Measurements from ENCODE around the gene SKIL. TPM values are rescaled to one million over a fixed set of nuclear protein-coding genes. Genes with fewer than 3 reads are reported as not detected.

SKIL gene, protein sequence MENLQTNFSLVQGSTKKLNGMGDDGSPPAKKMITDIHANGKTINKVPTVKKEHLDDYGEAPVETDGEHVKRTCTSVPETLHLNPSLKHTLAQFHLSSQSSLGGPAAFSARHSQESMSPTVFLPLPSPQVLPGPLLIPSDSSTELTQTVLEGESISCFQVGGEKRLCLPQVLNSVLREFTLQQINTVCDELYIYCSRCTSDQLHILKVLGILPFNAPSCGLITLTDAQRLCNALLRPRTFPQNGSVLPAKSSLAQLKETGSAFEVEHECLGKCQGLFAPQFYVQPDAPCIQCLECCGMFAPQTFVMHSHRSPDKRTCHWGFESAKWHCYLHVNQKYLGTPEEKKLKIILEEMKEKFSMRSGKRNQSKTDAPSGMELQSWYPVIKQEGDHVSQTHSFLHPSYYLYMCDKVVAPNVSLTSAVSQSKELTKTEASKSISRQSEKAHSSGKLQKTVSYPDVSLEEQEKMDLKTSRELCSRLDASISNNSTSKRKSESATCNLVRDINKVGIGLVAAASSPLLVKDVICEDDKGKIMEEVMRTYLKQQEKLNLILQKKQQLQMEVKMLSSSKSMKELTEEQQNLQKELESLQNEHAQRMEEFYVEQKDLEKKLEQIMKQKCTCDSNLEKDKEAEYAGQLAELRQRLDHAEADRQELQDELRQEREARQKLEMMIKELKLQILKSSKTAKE
- total RNA-seq: 74.4 and 83.0 TPM in 2 replicates
- long read RNA-seq, full-length matches to known transcripts: 20 of 69 reads
- long read RNA-seq, partial matches to known transcripts: 40 of 69 reads
- long read RNA-seq, other reads (novel, unspliced or antisense): 9 of 69 reads

DNA sequence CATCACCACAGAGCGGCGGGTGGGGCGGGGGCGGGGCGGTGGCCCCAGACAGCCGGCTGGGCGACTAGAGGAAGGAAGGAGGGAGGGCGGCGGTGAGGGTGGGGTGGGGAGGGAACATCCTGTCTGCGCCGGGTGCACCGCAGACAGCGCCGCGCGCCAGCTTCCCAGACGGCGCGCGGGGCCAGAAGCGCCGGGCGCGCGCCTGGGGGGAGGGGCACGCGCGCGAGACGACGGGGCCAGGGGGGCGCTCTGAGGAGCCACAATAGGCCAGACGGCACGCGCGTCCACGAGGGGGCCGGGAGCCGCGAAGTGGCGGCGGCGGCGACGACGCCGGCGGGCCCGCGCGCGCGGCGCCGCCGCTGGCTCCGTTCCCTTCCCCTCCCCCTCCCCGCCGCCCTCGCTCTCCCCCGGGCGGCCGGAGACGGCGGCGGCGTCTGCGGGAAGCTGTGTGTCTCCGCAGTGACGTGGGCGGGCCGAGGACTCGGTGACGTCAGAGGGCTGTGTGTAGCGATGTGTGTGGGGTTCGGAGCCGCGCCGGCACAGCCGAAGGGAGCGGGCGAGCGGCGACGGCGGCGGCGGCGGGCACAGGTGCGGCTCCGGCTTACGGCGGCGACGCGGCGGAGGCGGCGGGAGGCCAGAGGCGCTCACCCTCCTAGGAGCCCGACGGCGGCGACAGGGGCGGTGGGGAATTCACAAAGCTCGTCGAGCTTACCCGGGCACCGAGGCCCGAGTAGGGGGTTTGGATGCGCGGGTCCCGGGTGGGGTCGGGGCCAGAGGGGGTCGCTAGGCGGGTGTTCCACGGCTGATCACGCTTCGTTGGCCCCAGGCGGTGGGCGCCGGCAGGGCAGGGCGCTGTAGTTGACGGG, at the start of gene SKIL:
SKIL (plus strand) TSS at position 540 of the 866 bp plus-strand sequence. CDS start 2,617 bp downstream, outside the sequence.
- no peak for TF ChIP-seq CTCF (IDR thresholded peaks at IDR 0.05)
- H3K36me3 Mint-ChIP-seq (ENCODE audit: unreplicated experiment): peaks cover 19% of the 10 kb centered on the region
- H3K27ac Mint-ChIP-seq (ENCODE audit: unreplicated experiment): peak within 1 kb of the TSS; percentile 96
- H3K27me3 Mint-ChIP-seq (ENCODE audit: unreplicated experiment): no peaks in the 10 kb centered on the region
- DNase-seq (ENCODE audit: extremely low spot score, unreplicated experiment): peak; percentile 98
- H3K4me1 Mint-ChIP-seq (ENCODE audit: unreplicated experiment): peaks cover 63% of the 10 kb centered on the region
- H3K9me3 Mint-ChIP-seq (ENCODE audit: unreplicated experiment): no peaks in the 10 kb centered on the region
- peak within 1 kb of the TSS; percentile 94 for H3K4me3 Mint-ChIP-seq (ENCODE audit: unreplicated experiment)

DNA sequence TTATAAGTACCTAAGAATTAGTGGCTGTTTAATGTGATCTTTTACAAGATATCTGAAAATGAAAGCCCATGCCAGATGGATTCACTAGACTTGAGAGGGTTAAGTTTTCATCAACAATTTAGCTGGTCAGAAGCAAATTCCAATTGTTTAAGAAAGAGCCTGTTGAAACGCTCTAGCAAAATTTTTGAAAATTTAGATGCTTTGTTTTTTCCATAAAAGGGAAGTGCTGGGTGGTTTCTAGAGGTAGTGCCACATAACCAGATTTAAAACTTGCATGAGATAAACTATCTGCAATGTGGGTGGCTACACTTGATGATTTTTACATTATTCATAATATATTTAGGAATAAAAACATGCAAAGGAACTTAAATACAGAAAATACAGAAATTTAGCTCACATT, 48.5 kb upstream of the SKIL start:
- H3K4me1 Mint-ChIP-seq (ENCODE audit: unreplicated experiment): peaks cover 4% of the 10 kb centered on the region
- DNase-seq (ENCODE audit: extremely low spot score, unreplicated experiment): no peak
- H3K36me3 Mint-ChIP-seq (ENCODE audit: unreplicated experiment): peaks cover 5% of the 10 kb centered on the region
- H3K27ac Mint-ChIP-seq (ENCODE audit: unreplicated experiment): no peak overlapping the region
- no peak for TF ChIP-seq CTCF (IDR thresholded peaks at IDR 0.05)
- no peaks in the 10 kb centered on the region for H3K27me3 Mint-ChIP-seq (ENCODE audit: unreplicated experiment)
- no peak overlapping the region for H3K4me3 Mint-ChIP-seq (ENCODE audit: unreplicated experiment)
- H3K9me3 Mint-ChIP-seq (ENCODE audit: unreplicated experiment): no peaks in the 10 kb centered on the region

- TF ChIP-seq CTCF (IDR thresholded peaks at IDR 0.05): no peak
- Mint-ChIP-seq H3K4me3 (ENCODE audit: unreplicated experiment) (no peak overlapping the region), H3K9me3 (ENCODE audit: unreplicated experiment) (no peaks in the 10 kb centered on the region), H3K27me3 (ENCODE audit: unreplicated experiment) (no peaks in the 10 kb centered on the region), H3K36me3 (ENCODE audit: unreplicated experiment) (no peaks in the 10 kb centered on the region), H3K4me1 (ENCODE audit: unreplicated experiment) (peaks cover 18% of the 10 kb centered on the region), H3K27ac (ENCODE audit: unreplicated experiment) (no peak overlapping the region)
- no peak for DNase-seq (ENCODE audit: extremely low spot score, unreplicated experiment)
These were observed 39.6 kb upstream of the SKIL start for GRCh38 chr3:170317954-170318353.

GRCh38 chr3:170320461-170321121, 36.9 kb upstream of the SKIL start:
- no peak for TF ChIP-seq CTCF (IDR thresholded peaks at IDR 0.05)
- Mint-ChIP-seq H3K36me3 (ENCODE audit: unreplicated experiment) (no peaks in the 10 kb centered on the region), H3K27me3 (ENCODE audit: unreplicated experiment) (no peaks in the 10 kb centered on the region), H3K27ac (ENCODE audit: unreplicated experiment) (no peak overlapping the region), H3K9me3 (ENCODE audit: unreplicated experiment) (no peaks in the 10 kb centered on the region), H3K4me3 (ENCODE audit: unreplicated experiment) (no peak overlapping the region), H3K4me1 (ENCODE audit: unreplicated experiment) (peaks cover 27% of the 10 kb centered on the region)
- no peak for DNase-seq (ENCODE audit: extremely low spot score, unreplicated experiment)

Data from osteocyte (in vitro differentiated cells).